Keratinocyte (primary cell): ENCODE results near the gene KCNAB2. TPM values are rescaled to one million over a fixed set of nuclear protein-coding genes. Genes with fewer than 3 reads are reported as not detected.

ENCODE experiments used
- DNase-seq: peaks from one replicate; pipeline ENCODE4 v3.0.0-alpha.2; 2011; ENCODE audit warnings: low read depth, missing footprints, low spot score
- FAIRE-seq: peaks from 2 replicates; lab custom pipeline; 2011; peaks lifted over from hg19 to GRCh38; lab: Jason Lieb, UNC
- H2AFZ ChIP-seq: 2 replicates; pipeline ENCODE4 v1.6.0; 2012; ENCODE audit warnings: low read length, control low read depth, inconsistent platforms; ENCODE audit not compliant: control insufficient read depth
- H3K27ac ChIP-seq: 2 replicates; pipeline ENCODE4 v1.5.1; 2011; ENCODE audit warnings: low read length; ENCODE audit not compliant: control insufficient read depth, insufficient read depth
- H3K27me3 ChIP-seq: 3 replicates; pipeline ENCODE4 v1.6.0; 2011; ENCODE audit warnings: low read length; ENCODE audit not compliant: control insufficient read depth, insufficient read depth; ENCODE audit errors: extremely low read depth
- H3K36me3 ChIP-seq, 2 experiments: 2 replicates in 1 of 2; 3 replicates in 1 of 2; pipeline ENCODE4 v1.5.1; 2011; ENCODE audit warnings: low read length in 2 of 2, mild to moderate bottlenecking in 1 of 2; ENCODE audit not compliant: control insufficient read depth in 2 of 2, insufficient read depth in 2 of 2; ENCODE audit errors: extremely low read depth in 1 of 2
- H3K4me1 ChIP-seq: 3 replicates; pipeline ENCODE4 v1.5.1; 2011; ENCODE audit warnings: low read length; ENCODE audit not compliant: control insufficient read depth, insufficient read depth; ENCODE audit errors: extremely low read depth
- H3K4me2 ChIP-seq: 3 replicates; pipeline ENCODE4 v1.6.0; 2011; ENCODE audit warnings: low read depth, low read length; ENCODE audit not compliant: control insufficient read depth, insufficient read depth; ENCODE audit errors: extremely low read depth
- H3K4me3 ChIP-seq, 3 experiments: fragments of 200-600 bp in 1 of 3; sonication (generic) in 1 of 3; 2 replicates in 2 of 3; 3 replicates in 1 of 3; pipeline ENCODE4 v1.5.1; 2011 to 2016; ENCODE audit warnings: low read length in 3 of 3, mild to moderate bottlenecking in 3 of 3, control low read depth in 2 of 3, inconsistent platforms in 1 of 3, low read depth in 1 of 3, mixed read lengths in 1 of 3, mixed run types in 1 of 3, moderate library complexity in 1 of 3; ENCODE audit not compliant: control insufficient read depth in 2 of 3, insufficient read depth in 2 of 3; ENCODE audit errors: extremely low read depth in 1 of 3
- H3K79me2 ChIP-seq: 2 replicates; pipeline ENCODE4 v1.6.0; 2012; ENCODE audit warnings: low read length; ENCODE audit not compliant: control insufficient read depth, insufficient read depth
- H3K9ac ChIP-seq: 3 replicates; pipeline ENCODE4 v1.6.0; 2011; ENCODE audit warnings: low read length; ENCODE audit not compliant: control insufficient read depth, insufficient read depth; ENCODE audit errors: extremely low read depth
- H3K9me1 ChIP-seq: 3 replicates; pipeline ENCODE4 v1.6.0; 2011; ENCODE audit warnings: low read length; ENCODE audit not compliant: control insufficient read depth, insufficient read depth; ENCODE audit errors: extremely low read depth
- H3K9me3 ChIP-seq: 2 replicates; pipeline ENCODE4 v1.5.1; 2012; ENCODE audit warnings: low read depth, low read length; ENCODE audit not compliant: control insufficient read depth
- H4K20me1 ChIP-seq: 3 replicates; pipeline ENCODE4 v1.6.0; 2011; ENCODE audit warnings: low read length; ENCODE audit not compliant: control insufficient read depth, insufficient read depth; ENCODE audit errors: extremely low read depth
- EZH2 ChIP-seq: IDR thresholded peaks from one replicate; pipeline ENCODE4 v1.6.1; 2012; ENCODE audit warnings: inconsistent platforms, mild to moderate bottlenecking, low read length, moderate library complexity
- dilution Hi-C: fragments of 300-500 bp; cut with MboI; formaldehyde crosslinking; loops from one replicate; pipeline ENCODE4 v1.7.0; 2020; ENCODE audit warnings: low sequenced_read_pairs; ENCODE audit not compliant: extremely low pct_ligation_motif_present
- polyA plus RNA-seq, 5 experiments: library from polyadenylated mRNA; depleted of rRNA in 3 of 5; stranded (reverse) in 3 of 5; stranded (forward) in 1 of 5; unstranded in 1 of 5; fragments of >200 nt; gene quantifications; 1 replicate in 1 of 5; 2 replicates in 3 of 5; 3 replicates in 1 of 5; pipeline versions ENCODE4 v1.2.1 to v1.2.3, GENCODE V29; 2011 to 2012; ENCODE audit warnings: missing spikeins in 2 of 5, low read depth in 1 of 5, low replicate concordance in 1 of 5
- TF ChIP-seq, protein P1 (sequence below), 3 experiments: IDR thresholded peaks in 1 of 3; conservative IDR thresholded peaks in 1 of 3; optimal IDR thresholded peaks in 1 of 3; 2 replicates in 2 of 3; 3 replicates in 1 of 3; pipeline versions ENCODE3 to v1.5.1; 2011; ENCODE audit warnings: low read length in 3 of 3, mild to moderate bottlenecking in 3 of 3, moderate library complexity in 2 of 3, control low read depth in 1 of 3, inconsistent platforms in 1 of 3; ENCODE audit not compliant: insufficient read depth in 2 of 3; ENCODE audit errors: extremely low read depth in 1 of 3

KCNAB2 gene
- polyA plus RNA-seq, 1 donor (not counting 4 experiments of a cell fraction or from before 2014, with no cell fraction given), result 1.8 TPM

DNA sequence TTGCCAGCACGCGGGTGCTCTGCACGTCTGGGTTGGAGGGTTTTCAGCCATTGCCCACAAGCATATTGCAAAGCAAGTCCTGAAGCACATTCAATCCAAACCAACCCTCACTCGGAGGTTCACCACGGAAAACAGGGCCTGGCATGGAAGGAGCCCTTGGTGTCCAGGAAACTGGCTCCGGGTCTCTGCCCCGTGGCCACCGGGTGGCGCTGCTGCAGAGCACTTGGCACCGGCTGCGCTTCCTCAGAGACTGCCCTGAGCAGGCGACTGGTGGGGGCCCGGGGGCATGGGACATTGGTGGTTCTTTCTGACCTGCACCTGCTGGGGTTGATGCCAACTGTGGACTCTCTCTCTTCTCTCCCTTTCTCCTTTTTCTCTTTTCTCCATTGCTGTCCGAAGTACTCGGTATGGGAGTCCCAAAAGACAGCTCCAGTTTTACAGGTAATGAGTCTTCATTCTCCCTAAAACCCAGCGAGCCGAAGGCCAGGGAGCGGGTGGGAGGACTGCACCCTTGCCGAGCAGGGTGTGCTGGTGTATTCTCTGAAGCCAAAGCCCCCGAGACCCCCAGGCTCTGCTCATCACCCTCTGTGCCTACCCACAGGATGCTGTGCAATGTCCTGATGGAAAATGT is 4.1 kb upstream of the KCNAB2 start:
- FAIRE-seq (no peak), DNase-seq (no peak)
- no peak overlapping the region for H3K4me2 ChIP-seq
- H2AFZ ChIP-seq, result no peak overlapping the region
- H3K4me3 ChIP-seq, result no peak overlapping the region
- H3K27ac ChIP-seq, result no peak overlapping the region
- H3K4me1 ChIP-seq, result no peaks in the 10 kb centered on the region
- peaks cover 9% of the 10 kb centered on the region for H4K20me1 ChIP-seq
- H3K9me3 ChIP-seq, result no peaks in the 10 kb centered on the region
- H3K9me1 ChIP-seq, result no peaks in the 10 kb centered on the region
- no peak overlapping the region for H3K9ac ChIP-seq
- TF ChIP-seq, protein P1, sequence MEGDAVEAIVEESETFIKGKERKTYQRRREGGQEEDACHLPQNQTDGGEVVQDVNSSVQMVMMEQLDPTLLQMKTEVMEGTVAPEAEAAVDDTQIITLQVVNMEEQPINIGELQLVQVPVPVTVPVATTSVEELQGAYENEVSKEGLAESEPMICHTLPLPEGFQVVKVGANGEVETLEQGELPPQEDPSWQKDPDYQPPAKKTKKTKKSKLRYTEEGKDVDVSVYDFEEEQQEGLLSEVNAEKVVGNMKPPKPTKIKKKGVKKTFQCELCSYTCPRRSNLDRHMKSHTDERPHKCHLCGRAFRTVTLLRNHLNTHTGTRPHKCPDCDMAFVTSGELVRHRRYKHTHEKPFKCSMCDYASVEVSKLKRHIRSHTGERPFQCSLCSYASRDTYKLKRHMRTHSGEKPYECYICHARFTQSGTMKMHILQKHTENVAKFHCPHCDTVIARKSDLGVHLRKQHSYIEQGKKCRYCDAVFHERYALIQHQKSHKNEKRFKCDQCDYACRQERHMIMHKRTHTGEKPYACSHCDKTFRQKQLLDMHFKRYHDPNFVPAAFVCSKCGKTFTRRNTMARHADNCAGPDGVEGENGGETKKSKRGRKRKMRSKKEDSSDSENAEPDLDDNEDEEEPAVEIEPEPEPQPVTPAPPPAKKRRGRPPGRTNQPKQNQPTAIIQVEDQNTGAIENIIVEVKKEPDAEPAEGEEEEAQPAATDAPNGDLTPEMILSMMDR (optimal IDR thresholded peaks at IDR 0.05 in 1 of 3, IDR thresholded peaks at IDR 0.05 in 1 of 3, conservative IDR thresholded peaks at IDR 0.05 in 1 of 3; ENCODE audit: extremely low read depth in 1 of 3, insufficient read depth in 2 of 3, low read length in 3 of 3), result peak; percentile 66 to 84 (median 71)
- no peak for TF ChIP-seq EZH2
- dilution Hi-C loops, result no loop called here
- H3K79me2 ChIP-seq, result no peaks in the 10 kb centered on the region
- H3K27me3 ChIP-seq, result peaks cover 12% of the 10 kb centered on the region
- no peaks in the 10 kb centered on the region for H3K36me3 ChIP-seq

DNA sequence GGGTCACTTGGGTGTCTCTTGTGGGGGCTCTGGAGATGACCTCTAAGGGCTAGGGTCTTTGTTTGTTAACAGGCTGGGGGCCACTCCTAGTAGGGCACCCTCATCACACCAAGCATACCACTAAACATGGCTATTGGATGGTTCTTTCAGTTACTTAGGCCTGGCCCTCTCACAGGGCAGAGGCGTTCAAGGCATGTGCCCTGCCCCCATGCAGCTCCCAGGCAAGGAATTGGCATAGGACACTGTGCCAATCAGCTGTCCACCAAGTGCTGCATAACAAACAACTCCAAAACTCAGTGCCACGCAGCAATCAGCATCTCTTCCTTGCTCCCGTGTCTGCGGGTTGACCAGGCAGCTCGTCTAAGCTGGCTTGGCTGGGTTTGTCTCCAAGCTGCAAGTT is 2.1 kb upstream of the KCNAB2 start:
- Histone ChIP-seq H3K9ac (no peak overlapping the region), H2AFZ (no peak overlapping the region), H4K20me1 (peaks cover 6% of the 10 kb centered on the region), H3K27ac (no peak overlapping the region), H3K36me3 (no peaks in the 10 kb centered on the region), H3K9me3 (no peaks in the 10 kb centered on the region), H3K79me2 (no peaks in the 10 kb centered on the region), H3K9me1 (no peaks in the 10 kb centered on the region), H3K27me3 (peaks cover 21% of the 10 kb centered on the region), H3K4me2 (no peak overlapping the region), H3K4me3 (no peak overlapping the region), H3K4me1 (no peaks in the 10 kb centered on the region)
- DNase-seq, result no peak
- no peak for FAIRE-seq
- TF ChIP-seq, protein P1 (optimal IDR thresholded peaks at IDR 0.05 in 1 of 3, IDR thresholded peaks at IDR 0.05 in 1 of 3, conservative IDR thresholded peaks at IDR 0.05 in 1 of 3; ENCODE audit: extremely low read depth in 1 of 3, insufficient read depth in 2 of 3, low read length in 3 of 3), result no peak
- no peak for TF ChIP-seq EZH2
- dilution Hi-C loops, result no loop called here
